ENCODE results near the gene COL5A1.

DNA sequence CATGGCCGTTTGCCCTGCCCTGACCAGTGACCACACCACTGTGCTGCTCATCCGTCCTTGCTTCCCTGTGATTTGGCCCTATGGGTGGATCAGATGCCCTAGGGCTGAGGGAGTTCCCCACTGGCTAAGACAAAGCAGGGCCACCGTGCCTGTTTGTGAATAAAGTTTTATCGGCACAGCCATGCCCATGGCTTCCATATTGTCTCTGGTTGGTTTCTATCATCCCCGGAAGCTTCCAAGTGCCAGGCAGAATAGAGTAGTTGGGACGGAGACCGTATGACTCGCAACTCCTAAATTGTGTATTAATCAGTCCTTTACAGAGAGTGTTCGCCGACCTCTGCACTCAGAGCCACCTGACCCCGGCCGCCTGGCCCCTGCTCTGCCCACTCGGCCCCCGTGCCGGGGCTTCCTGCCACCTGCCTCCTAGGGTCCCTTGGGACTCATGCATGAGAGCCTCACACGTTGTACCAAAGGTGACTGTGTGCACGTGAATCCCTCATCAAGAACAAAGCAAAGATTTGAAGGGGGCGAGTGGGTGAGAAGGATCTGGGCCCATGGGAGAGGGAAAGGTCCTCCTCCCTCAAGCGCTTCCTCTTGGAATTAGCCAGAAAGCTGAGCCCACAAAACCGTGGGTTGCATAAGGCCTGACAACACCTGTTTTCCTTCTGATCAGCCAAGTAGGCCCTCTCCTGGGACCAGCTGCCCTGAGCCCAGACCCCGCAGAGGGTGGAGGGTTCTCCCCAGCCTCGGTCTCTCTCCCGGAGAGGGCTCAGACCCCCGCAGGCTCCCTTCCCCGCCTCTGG, 227.3 kb downstream of the COL5A1 start:
- TF ChIP-seq YY1 (IDR thresholded peaks at IDR 0.05; ENCODE audit: insufficient read depth, insufficient read length): no peak
- TF ChIP-seq ZNF274 (IDR thresholded peaks at IDR 0.05; ENCODE audit: low read depth, low read length): no peak
